Activated CD4-positive, alpha-beta T cell treated with anti-CD3 and anti-CD28 coated beads for 24 hours (primary cell): ENCODE data around the gene PPM1L.

Experiments used
- DNase-seq, 2 donors: peaks; one replicate each; pipeline ENCODE4 v3.0.0-alpha.2; 2020; ENCODE audit warnings: low read depth in 2 of 2

PPM1L gene

GRCh38 chr3:161042023-161042501, 286.0 kb downstream of the PPM1L start:
- no peak for DNase-seq

GRCh38 chr3:161043336-161044035, 287.5 kb downstream of the PPM1L start:
- no peak for DNase-seq

- no peak for DNase-seq
Measured at GRCh38 chr3:161049683-161050248, 293.7 kb downstream of the PPM1L start.

GRCh38 chr3:161050935-161051334, 294.9 kb downstream of the PPM1L start:
- no peak for DNase-seq

GRCh38 chr3:161051856-161052255, 295.8 kb downstream of the PPM1L start:
- no peak for DNase-seq

- DNase-seq: no peak
Measured at GRCh38 chr3:161054860-161055604, 299.0 kb downstream of the PPM1L start.

DNA sequence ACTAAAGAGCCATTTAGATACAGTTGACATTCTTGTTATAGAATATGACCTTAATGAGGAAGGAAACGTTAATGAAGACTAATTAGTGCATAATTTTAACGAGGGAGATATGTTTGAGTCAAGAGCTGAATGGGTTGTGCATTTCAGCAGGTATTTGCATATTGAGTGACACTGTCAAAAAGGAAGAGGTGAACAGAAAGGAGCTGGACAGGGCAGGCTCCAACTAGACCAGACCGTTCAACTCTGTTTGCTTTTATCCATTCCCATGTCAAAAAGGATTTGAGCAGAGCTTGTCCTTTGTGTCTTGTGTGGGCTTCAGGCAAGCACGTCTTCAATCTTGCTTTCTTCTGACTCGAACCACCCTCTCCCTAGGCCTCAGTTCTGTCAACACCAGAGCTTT, 308.4 kb downstream of the PPM1L start:
- DNase-seq: no peak

GRCh38 chr3:161066930-161067329, 310.9 kb downstream of the PPM1L start:
- no peak for DNase-seq

DNA sequence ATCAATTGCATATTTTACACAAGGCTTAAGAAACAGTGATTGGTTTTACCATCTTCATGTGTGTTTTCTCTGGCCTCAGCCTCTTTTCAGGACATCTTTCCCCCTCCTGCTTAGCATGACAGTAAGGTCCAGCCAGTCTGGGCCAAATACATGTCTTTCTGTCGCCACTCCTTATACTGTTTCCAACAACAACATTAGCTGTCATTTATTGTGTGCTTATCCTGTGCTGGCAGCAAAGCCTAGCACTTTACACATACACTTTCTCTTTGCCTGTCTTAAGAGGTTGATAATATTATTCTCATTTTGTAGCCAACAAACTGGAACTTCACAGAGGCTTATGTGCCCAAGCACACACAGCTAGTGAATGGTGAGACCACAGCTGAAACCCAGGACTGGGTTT, 311.3 kb downstream of the PPM1L start:
- no peak for DNase-seq

DNA sequence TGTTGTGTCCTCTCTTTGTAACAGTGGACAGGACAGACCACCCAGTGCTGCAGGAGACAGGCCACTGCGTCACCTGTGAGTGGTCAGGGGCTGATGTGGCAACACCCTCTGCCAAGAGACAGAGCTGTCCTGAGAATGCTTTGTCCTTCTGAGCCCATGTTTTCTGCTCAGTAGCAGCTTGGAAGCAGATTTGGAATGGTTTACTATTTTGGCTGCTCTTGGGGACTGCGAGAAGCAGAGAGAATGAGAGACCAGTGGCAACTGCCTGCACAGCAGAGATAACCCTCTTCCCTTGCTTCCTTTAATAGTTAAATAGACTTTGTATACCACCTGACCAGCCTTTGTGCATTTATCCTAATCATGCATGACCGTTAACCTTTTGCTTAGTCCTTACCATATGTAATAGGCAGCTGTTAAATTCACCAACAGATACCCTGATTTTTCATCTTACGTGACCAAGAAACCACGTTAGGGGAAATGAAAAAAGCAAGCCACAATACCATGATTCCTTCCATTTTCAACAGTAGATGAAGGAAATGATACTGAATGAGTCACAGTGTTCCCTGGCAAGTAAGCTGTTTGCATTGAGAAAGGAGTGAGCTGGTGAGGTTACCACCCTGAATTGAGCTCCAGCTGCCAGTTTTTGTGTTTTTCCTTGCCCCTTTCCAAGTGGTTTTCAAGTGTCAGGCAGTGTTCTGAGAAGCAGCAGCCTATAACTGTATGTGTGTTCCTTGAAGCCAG, 313.6 kb downstream of the PPM1L start:
- no peak for DNase-seq

GRCh38 chr3:161070252-161070930, 314.4 kb downstream of the PPM1L start:
- DNase-seq: no peak

DNA sequence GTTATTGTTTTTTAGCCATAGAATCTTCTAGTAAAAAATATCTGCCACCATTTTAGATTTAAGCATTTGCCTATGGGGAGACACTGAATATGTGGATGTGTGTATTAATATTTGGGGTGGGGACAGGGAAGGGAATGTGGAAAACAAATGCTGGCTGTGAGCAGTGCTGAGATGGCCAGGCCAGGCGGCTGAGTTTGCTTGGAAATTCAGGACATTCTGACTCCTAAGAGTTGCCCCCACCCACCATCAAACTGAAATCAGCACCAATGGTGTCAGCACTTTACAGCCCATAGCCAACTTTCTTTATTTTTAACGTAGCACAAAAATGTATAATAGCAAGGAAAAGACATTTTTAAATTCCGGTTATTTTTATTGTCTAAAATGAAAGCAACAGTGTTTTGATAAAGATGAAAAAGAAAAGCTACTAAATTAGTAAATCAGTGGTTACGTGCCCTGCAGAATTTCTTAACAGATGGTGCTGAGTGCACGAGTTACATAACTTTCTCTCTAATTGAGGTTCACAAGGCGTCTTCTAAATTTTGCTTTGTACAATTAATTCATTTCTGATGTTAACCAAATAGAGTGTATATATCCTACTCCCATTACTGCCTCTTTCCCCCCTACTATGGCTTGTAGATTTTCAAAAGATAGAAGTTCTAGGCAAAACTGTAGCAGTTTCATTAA, 315.1 kb downstream of the PPM1L start:
- no peak for DNase-seq

GRCh38 chr3:161072211-161072621, 316.2 kb downstream of the PPM1L start:
- no peak for DNase-seq

- no peak for DNase-seq
Measured at GRCh38 chr3:161072751-161073150, 316.7 kb downstream of the PPM1L start.

DNA sequence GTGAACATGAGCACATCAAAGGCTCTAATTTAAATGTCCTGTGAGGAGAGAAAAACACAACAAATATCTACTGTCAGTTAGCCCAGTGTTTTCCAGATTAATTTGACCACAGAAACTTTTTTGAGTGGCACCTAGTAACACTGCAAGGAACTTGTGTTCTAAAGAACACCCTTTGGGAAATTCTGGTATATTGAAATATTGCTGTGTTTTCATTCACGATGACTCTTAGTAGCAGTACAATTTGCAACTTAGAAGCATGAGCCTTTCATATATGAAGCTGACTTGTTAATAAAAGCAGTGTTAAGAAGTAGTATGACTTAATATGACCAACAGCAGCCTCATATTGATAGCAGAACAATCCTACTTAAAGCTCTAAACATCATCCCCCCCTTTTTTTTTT, 317.1 kb downstream of the PPM1L start:
- no peak for DNase-seq

- DNase-seq: no peak
Measured at GRCh38 chr3:161081633-161082032, 325.6 kb downstream of the PPM1L start.

DNA sequence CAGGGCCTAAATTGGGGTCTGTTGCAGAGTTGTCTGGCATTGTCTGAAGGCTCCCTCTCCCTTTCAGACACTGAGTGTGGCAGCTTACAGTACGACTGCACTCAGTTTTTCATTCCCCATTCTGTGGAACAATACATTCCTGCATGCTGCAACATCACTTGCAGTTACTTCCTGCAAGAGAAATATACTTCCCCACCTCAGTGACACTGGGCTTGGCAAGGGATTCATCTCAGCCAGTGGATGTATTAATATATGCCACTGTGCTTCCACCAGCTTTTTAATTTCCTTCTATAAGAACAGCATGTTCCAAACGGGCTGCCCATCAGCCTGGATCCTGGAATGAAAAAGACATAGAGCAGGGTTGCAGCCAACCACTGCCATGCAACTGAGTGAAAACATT, 326.0 kb downstream of the PPM1L start:
- DNase-seq: no peak

GRCh38 chr3:161083131-161083530, 327.1 kb downstream of the PPM1L start:
- no peak for DNase-seq

DNA sequence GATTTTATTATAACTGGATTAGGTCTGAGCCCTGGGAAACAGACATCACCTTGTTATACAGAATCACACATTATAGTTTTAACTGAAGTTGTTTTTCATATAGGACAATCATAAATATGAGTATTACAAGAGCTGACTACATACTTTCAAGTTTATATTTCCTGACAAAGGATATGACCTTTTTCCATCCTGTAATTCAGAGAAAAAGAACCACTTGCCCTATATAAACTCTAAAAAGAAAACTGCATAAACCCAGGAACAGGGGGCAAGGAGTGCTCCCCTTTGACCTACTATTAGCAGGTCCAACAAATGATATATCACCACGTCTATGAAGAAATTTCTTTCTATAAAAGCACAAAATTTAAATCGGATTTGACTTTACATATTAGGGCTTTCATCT, 328.2 kb downstream of the PPM1L start:
- no peak for DNase-seq

DNA sequence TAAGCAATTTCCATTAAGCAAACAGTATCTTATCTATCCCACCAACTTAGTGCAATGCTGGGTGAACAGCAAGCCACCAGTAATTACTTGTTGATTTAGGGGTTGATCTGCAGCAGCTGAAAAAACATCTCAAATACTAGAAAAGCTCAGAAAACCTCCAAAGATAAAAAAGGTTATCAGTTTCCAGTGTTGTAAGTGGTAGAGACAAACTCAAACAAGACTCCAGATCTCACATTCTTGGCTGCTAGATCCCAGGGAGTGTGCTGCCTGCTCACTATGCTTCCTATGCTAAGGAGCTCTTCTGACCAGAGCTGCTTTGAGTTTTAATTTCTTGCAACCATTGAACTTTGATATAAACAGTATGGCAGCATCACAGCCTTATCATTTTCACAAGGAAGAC, 337.9 kb downstream of the PPM1L start:
- DNase-seq: no peak

DNA sequence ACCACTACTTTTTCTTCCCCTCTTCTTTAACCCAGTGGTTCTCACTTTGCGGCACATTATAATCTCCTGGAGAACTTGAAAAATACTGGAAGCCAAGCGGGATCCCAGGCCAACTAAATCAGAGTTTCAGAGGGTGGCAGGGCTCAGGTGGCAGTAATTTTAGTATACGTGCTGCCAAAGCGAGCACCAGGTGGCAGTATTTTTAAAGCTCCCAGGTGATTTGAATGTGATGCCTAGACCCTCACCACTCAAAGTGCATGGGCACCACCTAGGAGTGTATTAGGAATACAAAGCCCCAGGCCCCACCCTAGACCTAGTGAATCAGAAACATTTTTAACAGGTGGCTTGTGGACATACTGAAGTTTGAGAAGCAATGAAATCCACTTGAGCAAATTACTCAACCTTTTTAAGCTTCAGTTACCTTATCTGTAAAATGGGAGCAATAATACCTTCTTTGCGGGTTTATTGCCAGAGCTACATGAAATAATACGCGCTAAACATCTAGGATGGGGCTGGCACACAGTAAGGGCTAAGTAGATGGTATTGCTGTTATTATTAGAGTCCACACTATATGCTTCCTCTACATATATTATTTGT, 340.8 kb downstream of the PPM1L start:
- no peak for DNase-seq
